Neural progenitor cell (in vitro differentiated cells): ENCODE results near the gene RUVBL1. TPM values are rescaled to one million over a fixed set of nuclear protein-coding genes. Genes with fewer than 3 reads are reported as not detected.

Experiments used
- DNase-seq: peaks from one replicate; pipeline ENCODE4 v3.0.0-alpha.2; 2016; ENCODE audit warnings: low spot score
- H2AFZ ChIP-seq: fragments of 200-600 bp; sonication (generic); replicated peaks from 2 replicates; pipeline ENCODE4 v1.6.1; 2016; ENCODE audit warnings: antibody characterized with exemption
- H3F3A ChIP-seq: fragments of 200-600 bp; sonication (generic); 2 replicates; pipeline ENCODE4 v1.6.1; 2016; ENCODE audit warnings: antibody characterized with exemption, low read depth
- H3K27ac ChIP-seq: fragments of 200-600 bp; sonication (generic); 2 replicates; pipeline ENCODE4 v1.5.1; 2016; ENCODE audit warnings: mild to moderate bottlenecking
- H3K27me3 ChIP-seq: fragments of 200-600 bp; sonication (generic); 2 replicates; pipeline ENCODE4 v1.6.1; 2016; ENCODE audit warnings: mild to moderate bottlenecking, moderate library complexity
- H3K36me3 ChIP-seq: fragments of 200-600 bp; sonication (generic); 2 replicates; pipeline ENCODE4 v1.5.1; 2016
- H3K4me1 ChIP-seq: fragments of 200-600 bp; sonication (generic); 2 replicates; pipeline ENCODE4 v1.6.1; 2016; ENCODE audit warnings: mixed run types
- H3K4me2 ChIP-seq: fragments of 200-600 bp; sonication (generic); 2 replicates; pipeline ENCODE4 v1.6.1; 2016
- H3K4me3 ChIP-seq: fragments of 200-600 bp; sonication (generic); 2 replicates; pipeline ENCODE4 v1.5.1; 2016
- H3K79me2 ChIP-seq: fragments of 200-600 bp; sonication (generic); 2 replicates; pipeline ENCODE4 v1.6.1; 2016; ENCODE audit warnings: low read depth
- H3K9ac ChIP-seq: fragments of 200-600 bp; sonication (generic); 2 replicates; pipeline ENCODE4 v1.6.1; 2016
- H3K9me3 ChIP-seq: fragments of 200-600 bp; sonication (generic); 2 replicates; pipeline ENCODE4 v1.5.1; 2016; ENCODE audit warnings: low read depth
- H4K20me1 ChIP-seq: fragments of 200-600 bp; sonication (generic); 2 replicates; pipeline ENCODE4 v1.6.1; 2016; ENCODE audit warnings: low read depth
- H3K27ac Mint-ChIP-seq: 3 replicates; pipeline ENCODE4 v1.8.0; 2021; ENCODE audit warnings: mixed read lengths
- H3K27me3 Mint-ChIP-seq: 2 replicates; pipeline ENCODE4 v1.8.0; 2022; ENCODE audit warnings: low read depth, mild to moderate bottlenecking, inconsistent platforms, moderate library complexity, mixed read lengths; ENCODE audit not compliant: insufficient read depth
- H3K36me3 Mint-ChIP-seq: 3 replicates; pipeline ENCODE4 v1.8.0; 2021; ENCODE audit warnings: mixed read lengths
- H3K4me1 Mint-ChIP-seq: 3 replicates; pipeline ENCODE4 v1.8.0; 2021; ENCODE audit warnings: mixed read lengths
- H3K4me3 Mint-ChIP-seq: 3 replicates; pipeline ENCODE4 v1.8.0; 2021; ENCODE audit warnings: mild to moderate bottlenecking, moderate library complexity, mixed read lengths
- H3K9me3 Mint-ChIP-seq: 3 replicates; pipeline ENCODE4 v1.8.0; 2020; ENCODE audit warnings: mixed read lengths
- EZH2 ChIP-seq: fragments of 200-600 bp; sonication (generic); IDR thresholded peaks from 2 replicates; pipeline ENCODE4 v1.6.1; 2017; ENCODE audit warnings: antibody characterized with exemption, mild to moderate bottlenecking, moderate library complexity
- EZH2phosphoT487 ChIP-seq: fragments of 200-600 bp; sonication (generic); IDR thresholded peaks from 2 replicates; pipeline ENCODE4 v1.6.1; 2017; ENCODE audit warnings: antibody characterized with exemption
- total RNA-seq: library from RNA; depleted of rRNA; stranded (reverse); fragments of >200 nt; gene quantifications from 2 replicates; pipeline ENCODE4 v1.2.3, GENCODE V29; 2015; ENCODE audit warnings: low replicate concordance
- TF ChIP-seq, protein P1 (sequence below): fragments of 200-600 bp; sonication (generic); IDR thresholded peaks from 2 replicates; pipeline ENCODE4 v1.5.1; 2017; ENCODE audit warnings: antibody characterized with exemption, mild to moderate bottlenecking

Gene RUVBL1
- total RNA-seq, 1 donor from 2014 or later = 110 TPM

DNA sequence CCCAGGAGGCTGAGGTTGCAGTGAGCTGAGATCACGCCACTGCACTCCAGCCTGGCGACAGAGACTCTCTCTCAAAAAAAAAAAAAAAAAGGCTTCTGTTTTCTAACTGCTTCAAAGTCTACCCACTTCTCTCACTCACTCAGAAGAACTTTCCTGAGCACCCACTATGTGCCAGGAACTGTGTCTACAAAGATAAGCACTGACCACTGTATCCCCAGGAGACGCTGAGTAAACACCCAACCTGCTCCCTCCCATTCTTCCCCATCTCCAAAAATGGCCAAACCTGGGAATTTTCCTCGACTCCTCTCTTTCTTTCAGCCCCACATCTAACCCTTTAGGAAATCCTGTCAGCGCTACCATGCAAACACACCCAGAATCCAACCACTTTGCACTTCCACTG is 12.5 kb downstream of the RUVBL1 start:
- H3K9me3 Mint-ChIP-seq = no peaks in the 10 kb centered on the region
- Histone ChIP-seq H3K4me1 (no peaks in the 10 kb centered on the region), H3K9me3 (no peaks in the 10 kb centered on the region), H2AFZ (no peak overlapping the region), H3K27me3 (no peaks in the 10 kb centered on the region), H3K79me2 (peaks cover 50% of the 10 kb centered on the region), H3K36me3 (no peaks in the 10 kb centered on the region), H3K9ac (no peak overlapping the region), H3K4me2 (no peak overlapping the region), H3K27ac (no peak overlapping the region), H3K4me3 (no peak overlapping the region), H3F3A (no peaks in the 10 kb centered on the region), H4K20me1 (peaks cover 16% of the 10 kb centered on the region)
- no peaks in the 10 kb centered on the region for H3K4me1 Mint-ChIP-seq
- H3K4me3 Mint-ChIP-seq = no peak overlapping the region
- peaks cover 19% of the 10 kb centered on the region for H3K36me3 Mint-ChIP-seq
- DNase-seq = no peak
- TF ChIP-seq EZH2phosphoT487 (no peak), EZH2 (no peak)
- TF ChIP-seq, protein P1, sequence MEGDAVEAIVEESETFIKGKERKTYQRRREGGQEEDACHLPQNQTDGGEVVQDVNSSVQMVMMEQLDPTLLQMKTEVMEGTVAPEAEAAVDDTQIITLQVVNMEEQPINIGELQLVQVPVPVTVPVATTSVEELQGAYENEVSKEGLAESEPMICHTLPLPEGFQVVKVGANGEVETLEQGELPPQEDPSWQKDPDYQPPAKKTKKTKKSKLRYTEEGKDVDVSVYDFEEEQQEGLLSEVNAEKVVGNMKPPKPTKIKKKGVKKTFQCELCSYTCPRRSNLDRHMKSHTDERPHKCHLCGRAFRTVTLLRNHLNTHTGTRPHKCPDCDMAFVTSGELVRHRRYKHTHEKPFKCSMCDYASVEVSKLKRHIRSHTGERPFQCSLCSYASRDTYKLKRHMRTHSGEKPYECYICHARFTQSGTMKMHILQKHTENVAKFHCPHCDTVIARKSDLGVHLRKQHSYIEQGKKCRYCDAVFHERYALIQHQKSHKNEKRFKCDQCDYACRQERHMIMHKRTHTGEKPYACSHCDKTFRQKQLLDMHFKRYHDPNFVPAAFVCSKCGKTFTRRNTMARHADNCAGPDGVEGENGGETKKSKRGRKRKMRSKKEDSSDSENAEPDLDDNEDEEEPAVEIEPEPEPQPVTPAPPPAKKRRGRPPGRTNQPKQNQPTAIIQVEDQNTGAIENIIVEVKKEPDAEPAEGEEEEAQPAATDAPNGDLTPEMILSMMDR = no peak
- H3K27ac Mint-ChIP-seq = no peak overlapping the region
- H3K27me3 Mint-ChIP-seq = no peaks in the 10 kb centered on the region

- no peaks in the 10 kb centered on the region for H3K27me3 ChIP-seq
- TF ChIP-seq EZH2 = no peak
- TF ChIP-seq EZH2phosphoT487 = no peak
- TF ChIP-seq, protein P1 = no peak
- H3K9me3 ChIP-seq = no peaks in the 10 kb centered on the region
- no peak overlapping the region for H3K4me2 ChIP-seq
- H2AFZ ChIP-seq = no peak overlapping the region
- peaks cover 15% of the 10 kb centered on the region for H4K20me1 ChIP-seq
- H3K79me2 ChIP-seq = peaks cover 20% of the 10 kb centered on the region
- Mint-ChIP-seq H3K27me3 (no peaks in the 10 kb centered on the region), H3K4me3 (no peak overlapping the region), H3K9me3 (no peaks in the 10 kb centered on the region), H3K36me3 (peaks cover 18% of the 10 kb centered on the region), H3K4me1 (no peaks in the 10 kb centered on the region), H3K27ac (no peak overlapping the region)
- H3K9ac ChIP-seq = no peak overlapping the region
- H3F3A ChIP-seq = no peaks in the 10 kb centered on the region
- H3K36me3 ChIP-seq = no peaks in the 10 kb centered on the region
- no peaks in the 10 kb centered on the region for H3K4me1 ChIP-seq
- no peak for DNase-seq
- no peak overlapping the region for H3K4me3 ChIP-seq
- H3K27ac ChIP-seq = no peak overlapping the region
Observed at GRCh38 chr3:128107834-128108233, 15.8 kb downstream of the RUVBL1 start.

DNA sequence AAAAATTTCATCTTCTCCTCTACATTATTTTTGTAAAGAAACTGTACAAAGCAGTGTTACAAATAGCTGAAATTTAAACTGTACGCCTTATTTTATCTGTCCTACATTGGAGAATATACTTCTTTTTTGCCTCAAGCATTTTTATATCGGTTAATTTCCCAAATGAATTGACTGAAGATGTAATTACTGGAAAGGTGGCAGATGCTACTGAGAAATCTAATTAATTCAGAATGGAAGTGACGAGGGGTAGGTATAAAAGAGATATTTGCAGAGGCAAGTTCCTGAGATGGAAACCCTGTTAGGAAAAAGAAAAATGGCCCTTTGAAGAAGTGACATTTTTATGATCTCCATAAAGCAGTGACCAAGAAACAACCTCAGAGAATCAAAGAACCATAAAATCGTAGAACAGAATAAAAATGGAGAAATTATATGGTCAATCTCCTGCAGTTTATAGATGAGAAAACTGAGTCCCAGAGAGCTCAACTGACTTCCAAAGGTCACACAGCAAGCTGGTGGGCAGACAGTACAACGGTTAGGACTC is 20.4 kb downstream of the RUVBL1 start:
- Histone ChIP-seq H3F3A (peaks cover 11% of the 10 kb centered on the region), H3K36me3 (no peaks in the 10 kb centered on the region)
- DNase-seq = no peak

More for the DNA sequence above, 20.4 kb downstream of the RUVBL1 start:
- TF ChIP-seq EZH2phosphoT487 (no peak), EZH2 (no peak)
- TF ChIP-seq, protein P1 = no peak
- H3K27ac ChIP-seq = no peak overlapping the region
- H3K9me3 ChIP-seq = no peaks in the 10 kb centered on the region
- no peaks in the 10 kb centered on the region for H3K27me3 ChIP-seq
- no peak overlapping the region for H2AFZ ChIP-seq
- no peak overlapping the region for H3K4me3 ChIP-seq
- H3K79me2 ChIP-seq = peaks cover 13% of the 10 kb centered on the region
- Mint-ChIP-seq H3K4me3 (no peak overlapping the region), H3K27ac (no peak overlapping the region), H3K4me1 (no peaks in the 10 kb centered on the region), H3K27me3 (no peaks in the 10 kb centered on the region), H3K9me3 (no peaks in the 10 kb centered on the region), H3K36me3 (peaks cover 25% of the 10 kb centered on the region)
- peaks cover 42% of the 10 kb centered on the region for H4K20me1 ChIP-seq
- no peak overlapping the region for H3K9ac ChIP-seq
- H3K4me2 ChIP-seq = no peak overlapping the region
- peaks cover 17% of the 10 kb centered on the region for H3K4me1 ChIP-seq
